HCT116 (cell line): ENCODE measurements around the gene TFPT. TPM values are rescaled to one million over a fixed set of nuclear protein-coding genes. Genes with fewer than 3 reads are reported as not detected.

Experiments used
- ATAC-seq: fragments of 200-7000 bp; cut with Tn5 transposase; 2 replicates; pipeline ENCODE4 v1.9.1; 2020; ENCODE audit warnings: mild to moderate bottlenecking, moderate library complexity
- BruUV-seq: library from RNA; stranded (reverse); fragments of 400-500 nt; replicated peaks from 2 replicates; lab custom pipeline; 2021; lab: Mats Ljungman, UMichigan
- CTCF ChIA-PET: fragments of 300-600 bp; sonication (Branson Sonifier 250); formaldehyde crosslinking; loops from one replicate; lab custom pipeline; 2021; ENCODE audit warnings: antibody characterized with exemption; lab: Charles Lee
- POLR2A ChIA-PET: fragments of 300-600, 350-600 bp; sonication (Branson Sonifier 250); formaldehyde crosslinking; loops from one replicate; lab custom pipeline; 2021; ENCODE audit warnings: antibody characterized with exemption; lab: Charles Lee
- RAD21 ChIA-PET, 2 experiments: fragments of 300-600 bp; sonication (Branson Sonifier 250); formaldehyde crosslinking; loops; one replicate each; lab custom pipeline; 2023; ENCODE audit warnings: low total read pairs in 2 of 2; ENCODE audit not compliant: uncharacterized antibody in 2 of 2, unreplicated experiment in 2 of 2, low non-redundant PET in 1 of 2; lab: Charles Lee
- DNase-seq: peaks from one replicate; pipeline ENCODE4 v3.0.0-alpha.2; 2010; ENCODE audit warnings: low read depth, low spot score
- H2AFZ ChIP-seq: fragments of 200-600 bp; shearing (Covaris generic), sonication (generic); 2 replicates; pipeline ENCODE4 v1.6.1; 2017; ENCODE audit warnings: low read depth, mixed run types, mixed read lengths, antibody characterized with exemption, low read length; ENCODE audit not compliant: poor library complexity, severe bottlenecking
- H3K27ac ChIP-seq: 2 replicates; pipeline ENCODE4 v1.5.1; 2012; ENCODE audit warnings: low read depth, low read length
- H3K27me3 ChIP-seq: fragments of 200-600 bp; sonication (generic); 2 replicates; pipeline ENCODE4 v1.6.1; 2016; ENCODE audit warnings: mixed run types, low read length, mixed read lengths; ENCODE audit not compliant: insufficient read depth
- H3K36me3 ChIP-seq, 2 experiments: fragments of 200-500 bp in 1 of 2; fragments of 200-600 bp in 1 of 2; sonication (Bioruptor generic) in 1 of 2; sonication (generic) in 1 of 2; 2 replicates each; pipeline versions ENCODE4 v1.5.1 to v1.6.1; 2014 to 2016; ENCODE audit warnings: low read length in 2 of 2, inconsistent platforms in 1 of 2, mixed read lengths in 1 of 2, mixed run types in 1 of 2; ENCODE audit not compliant: insufficient read depth in 2 of 2, control insufficient read depth in 1 of 2
- H3K4me1 ChIP-seq, 2 experiments: fragments of 200-600 bp in 1 of 2; sonication (generic) in 1 of 2; 2 replicates each; pipeline versions ENCODE4 v1.5.1 to v1.6.1; 2012 to 2017; ENCODE audit warnings: low read length in 2 of 2, inconsistent platforms in 1 of 2, mild to moderate bottlenecking in 1 of 2, mixed read lengths in 1 of 2, mixed run types in 1 of 2, moderate library complexity in 1 of 2; ENCODE audit not compliant: insufficient read depth in 2 of 2, control insufficient read depth in 1 of 2
- H3K4me2 ChIP-seq: fragments of 200-600 bp; sonication (generic); 2 replicates; pipeline ENCODE4 v1.6.1; 2017; ENCODE audit warnings: mixed run types, low read length, mixed read lengths
- H3K4me3 ChIP-seq, 2 experiments: fragments of 200-600 bp in 1 of 2; sonication (generic) in 1 of 2; replicated peaks in 1 of 2; 2 replicates each; pipeline ENCODE4 v1.5.1; 2011 to 2016; ENCODE audit warnings: low read length in 2 of 2, control low read depth in 1 of 2, low read depth in 1 of 2, mild to moderate bottlenecking in 1 of 2, mixed read lengths in 1 of 2, mixed run types in 1 of 2
- H3K79me2 ChIP-seq: fragments of 200-600 bp; sonication (generic); 2 replicates; pipeline ENCODE4 v1.6.1; 2017; ENCODE audit warnings: mild to moderate bottlenecking, mixed run types, low read length, moderate library complexity, mixed read lengths; ENCODE audit not compliant: insufficient read depth
- H3K9ac ChIP-seq: fragments of 200-600 bp; sonication (generic); 2 replicates; pipeline ENCODE4 v1.6.1; 2016; ENCODE audit warnings: low read length, mixed read lengths
- H3K9me2 ChIP-seq: fragments of 200-600 bp; sonication (generic), shearing (Covaris generic); 2 replicates; pipeline ENCODE4 v1.6.1; 2017; ENCODE audit warnings: mixed run types, mild to moderate bottlenecking, moderate library complexity; ENCODE audit not compliant: insufficient read depth
- H3K9me3 ChIP-seq, 2 experiments: fragments of 200-500 bp in 1 of 2; fragments of 200-600 bp in 1 of 2; sonication (Bioruptor generic) in 1 of 2; sonication (generic) in 1 of 2; 2 replicates each; pipeline ENCODE4 v1.6.1; 2014 to 2017; ENCODE audit warnings: low read length in 2 of 2, mixed read lengths in 2 of 2, inconsistent platforms in 1 of 2, low read depth in 1 of 2, mild to moderate bottlenecking in 1 of 2, mixed run types in 1 of 2, moderate library complexity in 1 of 2; ENCODE audit not compliant: control insufficient read depth in 1 of 2, insufficient read depth in 1 of 2
- H4K20me1 ChIP-seq: fragments of 200-600 bp; sonication (generic), shearing (Covaris generic); 2 replicates; pipeline ENCODE4 v1.6.1; 2017; ENCODE audit warnings: mixed run types, mild to moderate bottlenecking, moderate library complexity; ENCODE audit not compliant: insufficient read depth
- CBX3 ChIP-seq: IDR thresholded peaks from 2 replicates; pipeline ENCODE4 v1.6.1; 2012; ENCODE audit warnings: low read depth
- CEBPB ChIP-seq: IDR thresholded peaks from 2 replicates; pipeline ENCODE4 v1.6.1; 2012; ENCODE audit warnings: low read depth
- CTCF ChIP-seq, 3 experiments: fragments of 200-600 bp in 1 of 3; sonication (generic) in 1 of 3; IDR thresholded peaks in 2 of 3; conservative IDR thresholded peaks in 1 of 3; 2 replicates each; pipeline ENCODE4 v1.5.1; 2012 to 2017; ENCODE audit warnings: low read depth in 2 of 3, low read length in 2 of 3, antibody characterized with exemption in 1 of 3, borderline replicate concordance in 1 of 3, control low read depth in 1 of 3, mild to moderate bottlenecking in 1 of 3, mixed read lengths in 1 of 3, mixed run types in 1 of 3, moderate library complexity in 1 of 3; ENCODE audit not compliant: insufficient read depth in 1 of 3
- EGR1 ChIP-seq: IDR thresholded peaks from 2 replicates; pipeline ENCODE4 v1.6.1; 2012; ENCODE audit warnings: low read depth
- EZH2 ChIP-seq: fragments of 200-600 bp; sonication (generic); IDR thresholded peaks from 2 replicates; pipeline ENCODE4 v1.6.1; 2017; ENCODE audit warnings: antibody characterized with exemption, mixed run types
- EZH2phosphoT487 ChIP-seq: fragments of 200-600 bp; IDR thresholded peaks from 2 replicates; pipeline ENCODE4 v1.6.1; 2018; ENCODE audit warnings: antibody characterized with exemption, borderline replicate concordance
- FOSL1 ChIP-seq: IDR thresholded peaks from 2 replicates; pipeline ENCODE4 v1.6.1; 2012; ENCODE audit warnings: low read depth
- JUND ChIP-seq: IDR thresholded peaks from 2 replicates; pipeline ENCODE4 v1.6.1; 2012
- POLR2A ChIP-seq: IDR thresholded peaks from 2 replicates; pipeline ENCODE4 v1.7.0; 2011; ENCODE audit warnings: borderline replicate concordance; ENCODE audit not compliant: insufficient read depth, insufficient read length; ENCODE audit errors: extremely low read depth
- POLR2AphosphoS5 ChIP-seq: IDR thresholded peaks from 2 replicates; pipeline ENCODE4 v1.6.1; 2011; ENCODE audit warnings: mild to moderate bottlenecking, low read depth, low read length, moderate library complexity
- RAD21 ChIP-seq: IDR thresholded peaks from 2 replicates; pipeline ENCODE4 v1.6.1; 2012; ENCODE audit warnings: low read depth, mild to moderate bottlenecking
- REST ChIP-seq: IDR thresholded peaks from 2 replicates; pipeline ENCODE4 v1.6.1; 2012; ENCODE audit warnings: low read depth
- SIN3A ChIP-seq: IDR thresholded peaks from 2 replicates; pipeline ENCODE4 v1.6.1; 2012; ENCODE audit warnings: low read depth
- SRF ChIP-seq: IDR thresholded peaks from 2 replicates; pipeline ENCODE4 v1.6.1; 2012; ENCODE audit warnings: low read depth
- TCF7L2 ChIP-seq: IDR thresholded peaks from 2 replicates; pipeline ENCODE4 v1.7.0; 2011; ENCODE audit warnings: borderline replicate concordance, inconsistent platforms; ENCODE audit not compliant: insufficient read depth, insufficient read length; ENCODE audit errors: extremely low read depth
- YY1 ChIP-seq: IDR thresholded peaks from 2 replicates; pipeline ENCODE4 v1.6.1; 2011; ENCODE audit warnings: low read length, low read depth, moderate library complexity, mild to moderate bottlenecking; ENCODE audit not compliant: insufficient replicate concordance; ENCODE audit errors: extremely low read depth
- ZFX ChIP-seq: fragments of 450-650 bp; IDR thresholded peaks from 2 replicates; pipeline ENCODE4 v1.6.1; 2017
- ZNF274 ChIP-seq: fragments of 200-500 bp; sonication (Bioruptor generic); IDR thresholded peaks from 2 replicates; pipeline ENCODE4 v1.6.1; 2014; ENCODE audit warnings: mild to moderate bottlenecking, low read depth, low read length, inconsistent platforms
- intact Hi-C: fragments of 100-400 bp; cut with micrococcal nuclease; formaldehyde crosslinking; loops from 2 replicates; pipeline ENCODE4 v1.10.0; 2022
- total RNA-seq: library from RNA; stranded (reverse); gene quantifications from one replicate; pipeline ENCODE4 v1.2.1, GENCODE V29; 2021; ENCODE audit not compliant: unreplicated experiment
- TF ChIP-seq, protein P1 (sequence below): IDR thresholded peaks from 2 replicates; pipeline ENCODE4 v1.6.1; 2011; ENCODE audit warnings: mild to moderate bottlenecking, low read length, moderate library complexity; ENCODE audit not compliant: insufficient replicate concordance; ENCODE audit errors: extremely low read depth
- TF ChIP-seq, protein P2 (sequence below): IDR thresholded peaks from 2 replicates; pipeline ENCODE4 v1.6.1; 2012

Gene TFPT
- total RNA-seq, 1 experiment from 2014 or later: 7.1 TPM

GRCh38 chr19:54141356-54141755 lies 25.9 kb upstream of the TFPT start:
- Histone ChIP-seq H3K4me3 (no peak overlapping the region), H3K9me2 (no peaks in the 10 kb centered on the region), H3K27me3 (no peaks in the 10 kb centered on the region), H3K4me1 (peaks cover 7 to 19% of the 10 kb centered on the region in 2 experiments), H3K36me3 (peaks cover 46 to 55% of the 10 kb centered on the region in 2 experiments; a peak in 3 of 4 replicates), H2AFZ (no peak overlapping the region), H3K79me2 (peaks cover 61% of the 10 kb centered on the region), H3K4me2 (no peak overlapping the region), H4K20me1 (no peaks in the 10 kb centered on the region), H3K27ac (no peak overlapping the region), H3K9ac (no peak overlapping the region), H3K9me3 (no peaks in the 10 kb centered on the region)
- ChIA-PET RAD21 (no interaction called here), POLR2A (no interaction called here), CTCF (no interaction called here)
- no peak for ATAC-seq
- no TSS peak for BruUV-seq
- intact Hi-C loops: no loop called here
- TF ChIP-seq REST (no peak), POLR2A (no peak), CEBPB (no peak), EZH2 (no peak), SIN3A (no peak), SRF (no peak), FOSL1 (no peak), EGR1 (no peak), TCF7L2 (no peak), ZNF274 (no peak), ZFX (no peak), RAD21 (no peak), YY1 (no peak), JUND (no peak), CBX3 (no peak), EZH2phosphoT487 (no peak), CTCF (IDR thresholded peaks at IDR 0.05 in 2 of 3, conservative IDR thresholded peaks at IDR 0.05 in 1 of 3; ENCODE audit: borderline replicate concordance in 1 of 3, insufficient read depth in 1 of 3, low read depth in 2 of 3, low read length in 2 of 3) (no peak), POLR2AphosphoS5 (no peak)
- TF ChIP-seq, protein P1, sequence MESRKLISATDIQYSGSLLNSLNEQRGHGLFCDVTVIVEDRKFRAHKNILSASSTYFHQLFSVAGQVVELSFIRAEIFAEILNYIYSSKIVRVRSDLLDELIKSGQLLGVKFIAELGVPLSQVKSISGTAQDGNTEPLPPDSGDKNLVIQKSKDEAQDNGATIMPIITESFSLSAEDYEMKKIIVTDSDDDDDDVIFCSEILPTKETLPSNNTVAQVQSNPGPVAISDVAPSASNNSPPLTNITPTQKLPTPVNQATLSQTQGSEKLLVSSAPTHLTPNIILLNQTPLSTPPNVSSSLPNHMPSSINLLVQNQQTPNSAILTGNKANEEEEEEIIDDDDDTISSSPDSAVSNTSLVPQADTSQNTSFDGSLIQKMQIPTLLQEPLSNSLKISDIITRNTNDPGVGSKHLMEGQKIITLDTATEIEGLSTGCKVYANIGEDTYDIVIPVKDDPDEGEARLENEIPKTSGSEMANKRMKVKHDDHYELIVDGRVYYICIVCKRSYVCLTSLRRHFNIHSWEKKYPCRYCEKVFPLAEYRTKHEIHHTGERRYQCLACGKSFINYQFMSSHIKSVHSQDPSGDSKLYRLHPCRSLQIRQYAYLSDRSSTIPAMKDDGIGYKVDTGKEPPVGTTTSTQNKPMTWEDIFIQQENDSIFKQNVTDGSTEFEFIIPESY: no peak
- TF ChIP-seq, protein P2, sequence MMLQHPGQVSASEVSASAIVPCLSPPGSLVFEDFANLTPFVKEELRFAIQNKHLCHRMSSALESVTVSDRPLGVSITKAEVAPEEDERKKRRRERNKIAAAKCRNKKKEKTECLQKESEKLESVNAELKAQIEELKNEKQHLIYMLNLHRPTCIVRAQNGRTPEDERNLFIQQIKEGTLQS: no peak
- DNase-seq: no peak
